ENCODE data around the gene SLC16A7. TPM values are rescaled to one million over a fixed set of nuclear protein-coding genes. Genes with fewer than 3 reads are reported as not detected.

Gene SLC16A7
- total RNA-seq, 1 donor from 2014 or later = 1.8 TPM

DNA sequence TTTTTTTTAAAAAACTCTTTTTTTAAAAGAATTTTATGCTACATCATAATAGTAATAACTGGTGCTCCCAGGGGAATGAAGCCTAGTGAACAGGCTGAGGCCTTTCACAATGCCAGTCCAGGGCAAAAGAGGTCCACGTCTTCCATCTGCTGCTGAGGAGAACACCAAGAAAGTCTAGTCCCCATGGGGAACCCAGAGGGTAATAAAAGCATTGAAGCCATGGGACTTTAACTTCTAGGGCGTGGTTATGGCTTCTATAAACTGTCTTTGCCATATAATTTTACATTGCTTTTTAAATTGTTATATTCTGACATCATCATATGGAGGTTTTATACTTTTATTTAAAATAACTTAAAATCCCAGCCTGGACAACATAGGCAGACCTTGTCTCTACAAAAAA, 64.3 kb downstream of the SLC16A7 start:
- H3K27me3 ChIP-seq = no peaks in the 10 kb centered on the region
- H3K27ac Mint-ChIP-seq = no peak overlapping the region
- H4K20me1 ChIP-seq (ENCODE audit: low read depth) = no peaks in the 10 kb centered on the region
- H3F3A ChIP-seq (ENCODE audit: low read depth) = no peaks in the 10 kb centered on the region
- H3K4me3 Mint-ChIP-seq = no peak overlapping the region
- no peaks in the 10 kb centered on the region for H3K27me3 Mint-ChIP-seq (ENCODE audit: insufficient read depth, low read depth)
- H3K79me2 ChIP-seq (ENCODE audit: low read depth) = no peaks in the 10 kb centered on the region
- TF ChIP-seq EZH2phosphoT487 (IDR thresholded peaks at IDR 0.05) (no peak), EZH2 (IDR thresholded peaks at IDR 0.05) (no peak)
- TF ChIP-seq, protein P1, sequence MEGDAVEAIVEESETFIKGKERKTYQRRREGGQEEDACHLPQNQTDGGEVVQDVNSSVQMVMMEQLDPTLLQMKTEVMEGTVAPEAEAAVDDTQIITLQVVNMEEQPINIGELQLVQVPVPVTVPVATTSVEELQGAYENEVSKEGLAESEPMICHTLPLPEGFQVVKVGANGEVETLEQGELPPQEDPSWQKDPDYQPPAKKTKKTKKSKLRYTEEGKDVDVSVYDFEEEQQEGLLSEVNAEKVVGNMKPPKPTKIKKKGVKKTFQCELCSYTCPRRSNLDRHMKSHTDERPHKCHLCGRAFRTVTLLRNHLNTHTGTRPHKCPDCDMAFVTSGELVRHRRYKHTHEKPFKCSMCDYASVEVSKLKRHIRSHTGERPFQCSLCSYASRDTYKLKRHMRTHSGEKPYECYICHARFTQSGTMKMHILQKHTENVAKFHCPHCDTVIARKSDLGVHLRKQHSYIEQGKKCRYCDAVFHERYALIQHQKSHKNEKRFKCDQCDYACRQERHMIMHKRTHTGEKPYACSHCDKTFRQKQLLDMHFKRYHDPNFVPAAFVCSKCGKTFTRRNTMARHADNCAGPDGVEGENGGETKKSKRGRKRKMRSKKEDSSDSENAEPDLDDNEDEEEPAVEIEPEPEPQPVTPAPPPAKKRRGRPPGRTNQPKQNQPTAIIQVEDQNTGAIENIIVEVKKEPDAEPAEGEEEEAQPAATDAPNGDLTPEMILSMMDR (IDR thresholded peaks at IDR 0.05) = no peak
- no peak overlapping the region for H3K4me3 ChIP-seq
- no peaks in the 10 kb centered on the region for H3K4me1 Mint-ChIP-seq
- no peaks in the 10 kb centered on the region for H3K9me3 Mint-ChIP-seq
- H3K27ac ChIP-seq = no peak overlapping the region
- no peak overlapping the region for H3K4me2 ChIP-seq
- no peaks in the 10 kb centered on the region for H3K36me3 ChIP-seq
- H2AFZ ChIP-seq (replicated peaks) = no peak overlapping the region
- no peaks in the 10 kb centered on the region for H3K36me3 Mint-ChIP-seq
- H3K9me3 ChIP-seq (ENCODE audit: low read depth) = no peaks in the 10 kb centered on the region
- no peaks in the 10 kb centered on the region for H3K4me1 ChIP-seq
- DNase-seq (ENCODE audit: low spot score) = no peak
- no peak overlapping the region for H3K9ac ChIP-seq

GRCh38 chr12:59660921-59661597, 65.2 kb downstream of the SLC16A7 start:
- Histone ChIP-seq H3K9ac (no peak overlapping the region), H3K27me3 (no peaks in the 10 kb centered on the region), H4K20me1 (ENCODE audit: low read depth) (no peaks in the 10 kb centered on the region), H2AFZ (replicated peaks) (no peak overlapping the region), H3K4me1 (no peaks in the 10 kb centered on the region), H3F3A (ENCODE audit: low read depth) (no peaks in the 10 kb centered on the region), H3K4me2 (no peak overlapping the region), H3K79me2 (ENCODE audit: low read depth) (no peaks in the 10 kb centered on the region), H3K9me3 (ENCODE audit: low read depth) (no peaks in the 10 kb centered on the region), H3K4me3 (no peak overlapping the region), H3K36me3 (no peaks in the 10 kb centered on the region), H3K27ac (no peak overlapping the region)
- Mint-ChIP-seq H3K4me3 (no peak overlapping the region), H3K4me1 (no peaks in the 10 kb centered on the region), H3K27ac (no peak overlapping the region), H3K9me3 (peaks cover 3% of the 10 kb centered on the region), H3K36me3 (no peaks in the 10 kb centered on the region), H3K27me3 (ENCODE audit: insufficient read depth, low read depth) (no peaks in the 10 kb centered on the region)
- TF ChIP-seq, protein P1 (IDR thresholded peaks at IDR 0.05) = no peak
- TF ChIP-seq EZH2 (IDR thresholded peaks at IDR 0.05) (no peak), EZH2phosphoT487 (IDR thresholded peaks at IDR 0.05) (no peak)
- no peak for DNase-seq (ENCODE audit: low spot score)

- no peaks in the 10 kb centered on the region for H3K4me1 Mint-ChIP-seq
- Histone ChIP-seq H4K20me1 (ENCODE audit: low read depth) (no peaks in the 10 kb centered on the region), H3K9ac (no peak overlapping the region), H2AFZ (replicated peaks) (no peak overlapping the region), H3K4me3 (no peak overlapping the region), H3K4me2 (no peak overlapping the region), H3K79me2 (ENCODE audit: low read depth) (no peaks in the 10 kb centered on the region), H3K27me3 (no peaks in the 10 kb centered on the region), H3K4me1 (no peaks in the 10 kb centered on the region), H3F3A (ENCODE audit: low read depth) (no peaks in the 10 kb centered on the region), H3K27ac (no peak overlapping the region), H3K36me3 (no peaks in the 10 kb centered on the region), H3K9me3 (ENCODE audit: low read depth) (no peaks in the 10 kb centered on the region)
- no peaks in the 10 kb centered on the region for H3K36me3 Mint-ChIP-seq
- H3K27ac Mint-ChIP-seq = no peak overlapping the region
- DNase-seq (ENCODE audit: low spot score) = no peak
- no peak overlapping the region for H3K4me3 Mint-ChIP-seq
- TF ChIP-seq EZH2phosphoT487 (IDR thresholded peaks at IDR 0.05) = no peak
- TF ChIP-seq, protein P1 (IDR thresholded peaks at IDR 0.05) = no peak
- no peak for TF ChIP-seq EZH2 (IDR thresholded peaks at IDR 0.05)
- H3K27me3 Mint-ChIP-seq (ENCODE audit: insufficient read depth, low read depth) = no peaks in the 10 kb centered on the region
- H3K9me3 Mint-ChIP-seq = peaks cover 16% of the 10 kb centered on the region
Measured at GRCh38 chr12:59664495-59664894, 68.7 kb downstream of the SLC16A7 start.
